H7 (cell line): ENCODE measurements around the gene TOPBP1. TPM values are rescaled to one million over a fixed set of nuclear protein-coding genes. Genes with fewer than 3 reads are reported as not detected.

Experiments used
- DNase-seq: peaks from one replicate; pipeline ENCODE4 v3.0.0; 2012
- H3K27me3 ChIP-seq: 2 replicates; pipeline ENCODE4 v1.6.0; 2011; ENCODE audit warnings: mild to moderate bottlenecking, low read length; ENCODE audit not compliant: control insufficient read depth, insufficient read depth
- H3K36me3 ChIP-seq: replicated peaks from 2 replicates; pipeline ENCODE4 v1.5.1; 2011; ENCODE audit warnings: low read length; ENCODE audit not compliant: control insufficient read depth, insufficient read depth
- H3K4me3 ChIP-seq: 2 replicates; pipeline ENCODE4 v1.5.1; 2011; ENCODE audit warnings: low read depth, mild to moderate bottlenecking, control low read depth, low read length, moderate library complexity; ENCODE audit not compliant: insufficient read depth
- total RNA-seq: library from RNA; depleted of rRNA; stranded (reverse); fragments of >200 nt; shearing (Covaris generic); gene quantifications from 2 replicates; pipeline ENCODE4 v1.2.3, GENCODE V29; 2014

TOPBP1 gene
- total RNA-seq, 1 experiment from 2014 or later: 36.3 TPM

- Histone ChIP-seq H3K27me3 (no peaks in the 10 kb centered on the region), H3K36me3 (no peaks in the 10 kb centered on the region; the same call in 1 of the 2 replicates), H3K4me3 (peak overlapping the region; percentile 89)
- DNase-seq: peak; percentile 39
Measured at GRCh38 chr3:133662278-133662651, 524 bp upstream of the TOPBP1 start.

GRCh38 chr3:133659806-133660205 is 1.9 kb downstream of the TOPBP1 start:
- H3K27me3 ChIP-seq: no peaks in the 10 kb centered on the region
- no peak for DNase-seq
- H3K4me3 ChIP-seq: no peak overlapping the region
- peaks cover 10% of the 10 kb centered on the region for H3K36me3 ChIP-seq

- Histone ChIP-seq H3K4me3 (no peak overlapping the region), H3K27me3 (no peaks in the 10 kb centered on the region), H3K36me3 (peaks cover 13% of the 10 kb centered on the region)
- no peak for DNase-seq
Measured at GRCh38 chr3:133655731-133656515, 5.8 kb downstream of the TOPBP1 start.

- Histone ChIP-seq H3K27me3 (no peaks in the 10 kb centered on the region), H3K4me3 (no peak overlapping the region), H3K36me3 (peaks cover 4% of the 10 kb centered on the region)
- DNase-seq: no peak
Measured at GRCh38 chr3:133649486-133650068, 12.2 kb downstream of the TOPBP1 start.

GRCh38 chr3:133644768-133645167 is 17.0 kb downstream of the TOPBP1 start:
- Histone ChIP-seq H3K27me3 (no peaks in the 10 kb centered on the region), H3K4me3 (no peak overlapping the region), H3K36me3 (peaks cover 12% of the 10 kb centered on the region)
- no peak for DNase-seq

- H3K36me3 ChIP-seq: peaks cover 12% of the 10 kb centered on the region
- H3K27me3 ChIP-seq: no peaks in the 10 kb centered on the region
- H3K4me3 ChIP-seq: no peak overlapping the region
- no peak for DNase-seq
Measured at GRCh38 chr3:133643611-133644010, 18.1 kb downstream of the TOPBP1 start.

- peaks cover 16% of the 10 kb centered on the region for H3K36me3 ChIP-seq
- no peaks in the 10 kb centered on the region for H3K27me3 ChIP-seq
- H3K4me3 ChIP-seq: no peak overlapping the region
- DNase-seq: no peak
Measured at GRCh38 chr3:133641254-133641653, 20.5 kb downstream of the TOPBP1 start.

- H3K36me3 ChIP-seq: peaks cover 10% of the 10 kb centered on the region
Measured at GRCh38 chr3:133633439-133633838, 28.3 kb downstream of the TOPBP1 start.

GRCh38 chr3:133629146-133629545 is 32.6 kb downstream of the TOPBP1 start:
- H3K4me3 ChIP-seq: no peak overlapping the region
- H3K36me3 ChIP-seq: peaks cover 16% of the 10 kb centered on the region
- H3K27me3 ChIP-seq: no peaks in the 10 kb centered on the region
- DNase-seq: no peak

More at GRCh38 chr3:133633439-133633838, 28.3 kb downstream of the TOPBP1 start:
- Histone ChIP-seq H3K4me3 (no peak overlapping the region), H3K27me3 (no peaks in the 10 kb centered on the region)
- no peak for DNase-seq

- peaks cover 11% of the 10 kb centered on the region for H3K36me3 ChIP-seq
- no peak for DNase-seq
- no peaks in the 10 kb centered on the region for H3K27me3 ChIP-seq
Measured at GRCh38 chr3:133627789-133628188, 34.0 kb downstream of the TOPBP1 start.

GRCh38 chr3:133620066-133620784 is 41.5 kb downstream of the TOPBP1 start:
- DNase-seq: no peak
- no peak overlapping the region for H3K4me3 ChIP-seq
- H3K27me3 ChIP-seq: no peaks in the 10 kb centered on the region
- H3K36me3 ChIP-seq: peaks cover 13% of the 10 kb centered on the region

More at GRCh38 chr3:133627789-133628188, 34.0 kb downstream of the TOPBP1 start:
- no peak overlapping the region for H3K4me3 ChIP-seq

- no peaks in the 10 kb centered on the region for H3K27me3 ChIP-seq
- H3K36me3 ChIP-seq: peaks cover 12% of the 10 kb centered on the region
- no peak overlapping the region for H3K4me3 ChIP-seq
- DNase-seq: no peak
Measured at GRCh38 chr3:133611534-133611933, 50.2 kb downstream of the TOPBP1 start.

GRCh38 chr3:133610031-133610430 is 51.7 kb downstream of the TOPBP1 start:
- H3K36me3 ChIP-seq: peaks cover 12% of the 10 kb centered on the region
- H3K27me3 ChIP-seq: no peaks in the 10 kb centered on the region
- no peak for DNase-seq
- H3K4me3 ChIP-seq: no peak overlapping the region

GRCh38 chr3:133608388-133608787 is 53.4 kb downstream of the TOPBP1 start:
- H3K4me3 ChIP-seq: no peak overlapping the region
- H3K27me3 ChIP-seq: no peaks in the 10 kb centered on the region
- no peak for DNase-seq
- H3K36me3 ChIP-seq: peaks cover 12% of the 10 kb centered on the region

GRCh38 chr3:133607816-133608215 is 53.9 kb downstream of the TOPBP1 start:
- Histone ChIP-seq H3K27me3 (no peaks in the 10 kb centered on the region), H3K36me3 (peaks cover 12% of the 10 kb centered on the region)

More at GRCh38 chr3:133607816-133608215, 53.9 kb downstream of the TOPBP1 start:
- DNase-seq: no peak
- H3K4me3 ChIP-seq: no peak overlapping the region
